Karpas-422 (cell line): ENCODE measurements around the gene DOP1B. TPM values are rescaled to one million over a fixed set of nuclear protein-coding genes. Genes with fewer than 3 reads are reported as not detected.

Experiments used
- DNase-seq: peaks from one replicate; pipeline ENCODE4 v3.0.0-alpha.2; 2015
- H2AFZ ChIP-seq: fragments of 200-600 bp; sonication (generic); 2 replicates; pipeline ENCODE4 v1.6.1; 2014; ENCODE audit warnings: antibody characterized with exemption, low read length, mixed read lengths
- H3K27ac ChIP-seq: fragments of 200-600 bp; sonication (generic); 2 replicates; pipeline ENCODE4 v1.5.1; 2014; ENCODE audit warnings: mild to moderate bottlenecking, low read length, moderate library complexity
- H3K27me3 ChIP-seq: fragments of 200-600 bp; sonication (generic); 2 replicates; pipeline ENCODE4 v1.6.1; 2014; ENCODE audit warnings: low read length, mixed read lengths
- H3K36me3 ChIP-seq: fragments of 200-600 bp; sonication (generic); 2 replicates; pipeline ENCODE4 v1.6.1; 2014; ENCODE audit warnings: low read length, mixed read lengths; ENCODE audit not compliant: insufficient read depth
- H3K4me1 ChIP-seq: fragments of 200-600 bp; sonication (generic); 2 replicates; pipeline ENCODE4 v1.6.1; 2014; ENCODE audit warnings: mild to moderate bottlenecking, low read length, mixed read lengths
- H3K4me2 ChIP-seq: fragments of 200-600 bp; sonication (generic); 2 replicates; pipeline ENCODE4 v1.6.1; 2014; ENCODE audit warnings: low read length, low read depth, mild to moderate bottlenecking; ENCODE audit not compliant: poor library complexity, severe bottlenecking
- H3K4me3 ChIP-seq: fragments of 200-600 bp; sonication (generic); 2 replicates; pipeline ENCODE4 v1.5.1; 2014; ENCODE audit warnings: mild to moderate bottlenecking, antibody characterized with exemption, low read length, mixed read lengths
- H3K79me2 ChIP-seq: fragments of 200-600 bp; sonication (generic); 2 replicates; pipeline ENCODE4 v1.6.1; 2014; ENCODE audit warnings: mild to moderate bottlenecking, low read length, mixed read lengths
- H3K9ac ChIP-seq: fragments of 200-600 bp; sonication (generic); 2 replicates; pipeline ENCODE4 v1.6.0; 2014; ENCODE audit warnings: low read length
- H3K9me2 ChIP-seq: fragments of 200-600 bp; sonication (generic), shearing (Covaris generic); replicated peaks from 2 replicates; pipeline ENCODE4 v1.6.0; 2014; ENCODE audit warnings: mild to moderate bottlenecking, low read length, moderate library complexity; ENCODE audit not compliant: insufficient read depth
- H3K9me3 ChIP-seq: fragments of 300-700, 200-600 bp; sonication (generic); 2 replicates; pipeline ENCODE4 v1.6.1; 2014; ENCODE audit warnings: low read length, mixed read lengths
- H4K20me1 ChIP-seq: fragments of 200-600 bp; sonication (generic); 2 replicates; pipeline ENCODE4 v1.6.1; 2014; ENCODE audit warnings: mild to moderate bottlenecking, antibody characterized with exemption, low read length, low read depth; ENCODE audit not compliant: insufficient read depth
- total RNA-seq: library from RNA; depleted of rRNA; stranded (reverse); fragments of >200 nt; shearing (Covaris generic); gene quantifications from 2 replicates; pipeline ENCODE4 v1.2.3, GENCODE V29; 2014; ENCODE audit warnings: low replicate concordance

The DOP1B gene
- total RNA-seq, 1 experiment from 2014 or later: 2.1 TPM

DNA sequence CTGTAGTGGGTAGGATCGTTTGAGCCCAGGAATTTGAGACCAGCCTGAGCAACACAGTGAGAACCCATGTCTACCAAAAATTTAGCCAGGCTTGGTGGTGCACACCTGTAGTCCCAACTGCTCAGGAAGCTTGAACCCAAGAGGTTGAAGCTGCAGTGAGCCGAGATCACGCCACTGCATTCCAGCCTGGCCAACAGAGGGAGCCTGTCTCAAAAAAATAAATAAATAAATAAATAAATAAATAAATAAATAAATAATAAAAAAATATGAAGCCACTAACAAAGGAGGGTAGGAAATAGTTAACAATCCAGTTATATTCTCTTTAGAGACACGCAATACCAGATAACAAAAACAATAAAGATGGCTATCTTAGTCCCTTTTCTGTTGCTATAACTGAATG lies 33.6 kb upstream of the DOP1B start:
- Histone ChIP-seq H2AFZ (no peak overlapping the region), H3K4me1 (no peaks in the 10 kb centered on the region), H3K27me3 (no peaks in the 10 kb centered on the region), H3K9me2 (no peaks in the 10 kb centered on the region), H3K27ac (no peak overlapping the region), H3K4me2 (no peak overlapping the region), H3K36me3 (no peaks in the 10 kb centered on the region), H3K4me3 (no peak overlapping the region), H3K9ac (no peak overlapping the region), H3K9me3 (no peaks in the 10 kb centered on the region), H4K20me1 (no peaks in the 10 kb centered on the region), H3K79me2 (no peaks in the 10 kb centered on the region)
- peak; percentile 39 for DNase-seq

DNA sequence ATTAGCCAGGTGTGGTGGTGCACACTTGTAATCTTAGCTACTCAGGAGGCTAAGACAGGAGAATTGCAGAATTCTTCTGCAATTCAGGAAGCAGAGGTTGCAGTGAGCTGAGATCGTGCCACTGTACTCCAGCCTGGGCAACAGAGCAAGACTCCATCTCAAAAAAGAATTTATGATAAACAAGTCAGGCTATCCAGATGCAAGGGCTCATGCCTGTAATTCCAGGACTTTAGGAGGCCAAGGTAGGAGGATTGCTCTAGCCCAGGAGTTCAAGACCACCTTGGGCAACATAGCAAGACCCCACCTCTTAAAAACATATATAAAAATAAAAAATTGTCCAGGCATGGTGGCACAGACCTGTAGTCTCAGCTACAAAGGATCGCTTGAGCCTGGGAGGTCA lies 32.2 kb upstream of the DOP1B start:
- Histone ChIP-seq H2AFZ (no peak overlapping the region), H3K4me1 (no peaks in the 10 kb centered on the region), H3K4me2 (no peak overlapping the region), H4K20me1 (no peaks in the 10 kb centered on the region), H3K9me2 (no peaks in the 10 kb centered on the region), H3K4me3 (no peak overlapping the region), H3K36me3 (no peaks in the 10 kb centered on the region), H3K9ac (no peak overlapping the region), H3K79me2 (no peaks in the 10 kb centered on the region), H3K27me3 (no peaks in the 10 kb centered on the region), H3K27ac (no peak overlapping the region), H3K9me3 (no peaks in the 10 kb centered on the region)
- DNase-seq: no peak

DNA sequence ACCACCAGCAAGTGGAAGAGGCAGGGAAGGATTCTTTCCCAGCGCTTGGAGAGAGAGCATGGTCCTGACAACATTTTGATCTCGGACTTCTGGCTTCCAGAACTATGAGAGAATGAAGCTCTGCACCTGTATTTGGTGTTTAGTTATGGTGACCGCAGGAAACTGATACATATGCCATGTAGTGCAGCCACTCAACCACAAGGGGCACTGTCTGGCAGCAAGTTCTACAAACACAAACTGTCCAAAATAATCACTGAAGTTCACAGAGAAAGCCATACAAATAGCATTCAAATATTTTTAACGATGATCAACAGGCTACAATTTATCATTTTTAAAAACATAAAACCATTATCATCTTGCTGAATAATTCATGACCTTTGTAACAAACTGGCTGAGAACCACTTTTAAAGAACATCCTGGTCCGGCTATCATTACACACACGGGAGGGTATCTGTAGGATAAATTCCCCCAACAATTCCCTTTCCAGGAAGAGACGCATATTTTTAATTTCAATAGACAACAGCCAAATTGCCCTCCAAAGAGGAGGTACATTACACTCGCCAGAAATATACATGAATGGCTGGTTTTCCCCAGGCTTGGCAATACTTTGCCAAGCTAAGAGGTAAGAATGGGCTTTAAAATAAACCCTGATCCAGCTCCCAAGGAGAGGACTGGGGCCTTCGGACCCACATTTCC lies 31.0 kb upstream of the DOP1B start:
- no peaks in the 10 kb centered on the region for H4K20me1 ChIP-seq
- H3K9me2 ChIP-seq: no peaks in the 10 kb centered on the region
- H3K27ac ChIP-seq: no peak overlapping the region
- no peaks in the 10 kb centered on the region for H3K27me3 ChIP-seq
- H3K4me2 ChIP-seq: no peak overlapping the region
- DNase-seq: peak; percentile 68
- H3K9me3 ChIP-seq: no peaks in the 10 kb centered on the region
- no peak overlapping the region for H2AFZ ChIP-seq
- H3K79me2 ChIP-seq: no peaks in the 10 kb centered on the region
- H3K4me3 ChIP-seq: no peak overlapping the region
- H3K4me1 ChIP-seq: no peaks in the 10 kb centered on the region
- no peak overlapping the region for H3K9ac ChIP-seq
- H3K36me3 ChIP-seq: no peaks in the 10 kb centered on the region

DNA sequence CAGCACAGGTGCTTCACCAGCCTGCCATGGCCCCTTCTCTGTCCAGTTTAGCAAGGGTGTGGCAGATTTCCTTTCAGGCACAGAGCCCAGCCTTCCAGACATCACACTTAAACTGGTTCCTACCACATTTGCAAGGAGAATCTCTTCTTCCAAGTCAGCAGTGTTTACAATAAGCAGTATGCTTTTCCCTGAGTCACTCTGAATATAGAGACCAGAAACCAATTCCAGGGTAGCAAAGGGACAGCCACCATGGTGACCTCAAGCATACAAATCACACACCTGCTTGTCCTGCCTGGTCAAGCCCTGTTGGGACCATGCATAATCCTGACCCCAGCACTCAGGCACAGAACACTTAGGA lies 30.4 kb upstream of the DOP1B start:
- Histone ChIP-seq H3K27ac (no peak overlapping the region), H3K9ac (no peak overlapping the region), H3K9me3 (no peaks in the 10 kb centered on the region), H2AFZ (no peak overlapping the region), H3K27me3 (no peaks in the 10 kb centered on the region), H3K4me2 (no peak overlapping the region), H3K4me1 (no peaks in the 10 kb centered on the region), H3K4me3 (no peak overlapping the region), H3K9me2 (no peaks in the 10 kb centered on the region), H3K79me2 (no peaks in the 10 kb centered on the region), H4K20me1 (no peaks in the 10 kb centered on the region), H3K36me3 (no peaks in the 10 kb centered on the region)
- peak; percentile 12 for DNase-seq

- H3K4me2 ChIP-seq: no peak overlapping the region
Measured at GRCh38 chr21:36126621-36127110, 30.0 kb upstream of the DOP1B start.

GRCh38 chr21:36127250-36127904 lies 29.2 kb upstream of the DOP1B start:
- H4K20me1 ChIP-seq: no peaks in the 10 kb centered on the region
- peak; percentile 28 for DNase-seq
- no peak overlapping the region for H2AFZ ChIP-seq
- no peak overlapping the region for H3K27ac ChIP-seq
- no peaks in the 10 kb centered on the region for H3K9me2 ChIP-seq
- no peak overlapping the region for H3K9ac ChIP-seq
- H3K4me1 ChIP-seq: no peaks in the 10 kb centered on the region
- no peaks in the 10 kb centered on the region for H3K27me3 ChIP-seq
- no peak overlapping the region for H3K4me3 ChIP-seq
- no peaks in the 10 kb centered on the region for H3K36me3 ChIP-seq
- no peak overlapping the region for H3K4me2 ChIP-seq
- no peaks in the 10 kb centered on the region for H3K79me2 ChIP-seq
- no peaks in the 10 kb centered on the region for H3K9me3 ChIP-seq

More at GRCh38 chr21:36126621-36127110, 30.0 kb upstream of the DOP1B start:
- Histone ChIP-seq H3K36me3 (no peaks in the 10 kb centered on the region), H3K9ac (no peak overlapping the region), H3K9me2 (no peaks in the 10 kb centered on the region), H3K4me1 (no peaks in the 10 kb centered on the region), H3K4me3 (no peak overlapping the region), H3K27me3 (no peaks in the 10 kb centered on the region), H3K27ac (no peak overlapping the region), H2AFZ (no peak overlapping the region), H3K9me3 (no peaks in the 10 kb centered on the region), H4K20me1 (no peaks in the 10 kb centered on the region), H3K79me2 (no peaks in the 10 kb centered on the region)
- DNase-seq: no peak

DNA sequence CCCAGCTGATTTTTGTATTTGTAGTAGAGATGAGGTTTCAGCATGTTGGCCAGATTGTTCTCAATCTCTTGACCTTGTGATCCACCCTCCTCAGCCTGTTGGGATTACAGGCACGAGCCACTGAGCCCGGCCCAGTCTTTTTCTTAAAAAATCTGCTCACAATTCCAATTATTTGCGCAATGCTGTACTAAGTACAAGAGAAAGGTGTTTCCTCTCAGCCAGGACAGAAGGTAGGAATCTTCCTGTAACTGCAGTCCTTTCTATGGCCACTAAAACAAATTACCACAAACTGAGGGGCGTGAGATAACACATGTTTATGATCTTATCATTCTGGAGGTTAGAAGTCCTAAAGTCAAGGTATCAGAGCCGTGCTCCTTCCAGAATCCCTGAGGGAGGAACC lies 28.6 kb upstream of the DOP1B start:
- no peak overlapping the region for H3K4me2 ChIP-seq
- DNase-seq: peak; percentile 39
- H3K4me3 ChIP-seq: no peak overlapping the region
- no peaks in the 10 kb centered on the region for H3K9me2 ChIP-seq
- H3K9ac ChIP-seq: no peak overlapping the region
- no peaks in the 10 kb centered on the region for H3K9me3 ChIP-seq
- H3K27me3 ChIP-seq: no peaks in the 10 kb centered on the region
- no peaks in the 10 kb centered on the region for H3K4me1 ChIP-seq
- no peaks in the 10 kb centered on the region for H4K20me1 ChIP-seq
- H3K36me3 ChIP-seq: no peaks in the 10 kb centered on the region
- no peak overlapping the region for H3K27ac ChIP-seq
- no peaks in the 10 kb centered on the region for H3K79me2 ChIP-seq
- no peak overlapping the region for H2AFZ ChIP-seq

DNA sequence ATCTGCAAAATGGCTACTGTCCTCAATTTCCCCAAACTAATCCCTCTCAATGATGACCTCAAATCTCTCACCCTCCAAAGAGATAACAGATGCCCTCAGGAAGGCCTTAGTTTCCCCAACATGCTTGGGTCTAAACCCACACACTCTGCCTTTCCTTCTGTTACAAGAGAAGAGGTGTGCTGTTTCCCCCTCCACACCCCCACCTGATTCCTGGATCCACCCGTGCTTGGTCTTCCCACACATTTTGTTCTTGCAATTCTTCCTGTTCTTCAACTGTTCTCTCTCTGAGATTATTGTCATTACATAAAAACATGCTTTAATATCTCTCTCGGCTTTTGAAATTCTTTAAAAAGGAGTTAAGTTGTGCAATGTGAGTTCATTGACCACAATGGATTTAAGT lies 27.4 kb upstream of the DOP1B start:
- Histone ChIP-seq H3K79me2 (no peaks in the 10 kb centered on the region), H3K9me3 (no peaks in the 10 kb centered on the region), H3K4me2 (no peak overlapping the region), H3K27ac (no peak overlapping the region), H3K9me2 (no peaks in the 10 kb centered on the region), H2AFZ (no peak overlapping the region), H3K4me3 (no peak overlapping the region), H4K20me1 (no peaks in the 10 kb centered on the region), H3K4me1 (no peaks in the 10 kb centered on the region), H3K27me3 (no peaks in the 10 kb centered on the region), H3K36me3 (no peaks in the 10 kb centered on the region), H3K9ac (no peak overlapping the region)
- DNase-seq: peak; percentile 7
